H1 (cell line): ENCODE data around the gene EIF4E3. TPM values are rescaled to one million over a fixed set of nuclear protein-coding genes. Genes with fewer than 3 reads are reported as not detected.

ENCODE experiments used
- CTCF ChIA-PET: fragments of 300-600 bp; sonication (Branson Sonifier 250); formaldehyde crosslinking; loops from one replicate; lab custom pipeline; 2021; ENCODE audit not compliant: partially characterized antibody; lab: Charles Lee
- POLR2A ChIA-PET: fragments of 300-600 bp; sonication (Branson Sonifier 250); formaldehyde crosslinking; loops from one replicate; lab custom pipeline; 2021; ENCODE audit warnings: inconsistent platforms; ENCODE audit not compliant: partially characterized antibody; lab: Charles Lee
- DNase-seq, 2 experiments: peaks; one replicate each; pipeline versions ENCODE4 v3.0.0 to v3.0.0-alpha.2; 2010 to 2022; ENCODE audit warnings: low spot score in 2 of 2, low read depth in 1 of 2, mixed read lengths in 1 of 2
- FAIRE-seq: peaks from 2 replicates; lab custom pipeline; 2011; peaks lifted over from hg19 to GRCh38; lab: Jason Lieb, UNC
- H2AFZ ChIP-seq: 2 replicates; pipeline ENCODE4 v1.8.1; 2012; ENCODE audit warnings: low read length, inconsistent platforms
- H2AK5ac ChIP-seq: 2 replicates; pipeline ENCODE4 v1.6.1; 2013; ENCODE audit warnings: low read depth, low read length
- H2BK120ac ChIP-seq: replicated peaks from 2 replicates; pipeline ENCODE3; 2013; ENCODE audit warnings: low read depth, low read length, inconsistent platforms
- H2BK12ac ChIP-seq: 2 replicates; pipeline ENCODE4 v1.6.1; 2013; ENCODE audit warnings: low read depth, low read length
- H2BK15ac ChIP-seq: 2 replicates; pipeline ENCODE4 v1.6.1; 2013; ENCODE audit warnings: low read length
- H2BK20ac ChIP-seq: 2 replicates; pipeline ENCODE4 v1.6.1; 2013; ENCODE audit warnings: low read length
- H2BK5ac ChIP-seq: 2 replicates; pipeline ENCODE4 v1.6.1; 2013; ENCODE audit warnings: low read depth, low read length
- H3K14ac ChIP-seq: 2 replicates; pipeline ENCODE4 v1.6.1; 2013; ENCODE audit warnings: inconsistent platforms; ENCODE audit not compliant: insufficient read length
- H3K18ac ChIP-seq: 2 replicates; pipeline ENCODE4 v1.6.1; 2013; ENCODE audit warnings: low read length; ENCODE audit errors: extremely low read depth
- H3K23ac ChIP-seq: 2 replicates; pipeline ENCODE4 v1.6.1; 2013; ENCODE audit warnings: inconsistent platforms; ENCODE audit not compliant: insufficient read length
- H3K23me2 ChIP-seq: 2 replicates; pipeline ENCODE4 v1.6.1; 2013; ENCODE audit warnings: low read depth, low read length
- H3K27ac ChIP-seq: 2 replicates; pipeline ENCODE4 v1.6.1; 2011; ENCODE audit warnings: low read depth, low read length, inconsistent platforms
- H3K27me3 ChIP-seq, 4 experiments: replicated peaks in 1 of 4; 1 replicate in 1 of 4; 2 replicates in 3 of 4; pipeline versions ENCODE4 v1.6.1 to v1.8.1; 2011 to 2013; ENCODE audit warnings: low read length in 3 of 4, mild to moderate bottlenecking in 3 of 4, inconsistent platforms in 2 of 4, mixed read lengths in 2 of 4, moderate library complexity in 1 of 4; ENCODE audit not compliant: control insufficient read depth in 3 of 4, insufficient read depth in 3 of 4; ENCODE audit errors: extremely low read depth in 1 of 4
- H3K36me3 ChIP-seq, 4 experiments: 2 replicates each; pipeline versions ENCODE4 v1.6.1 to v1.8.1; 2011 to 2013; ENCODE audit warnings: mild to moderate bottlenecking in 4 of 4, low read length in 3 of 4, moderate library complexity in 2 of 4, control low read depth in 1 of 4, inconsistent platforms in 1 of 4; ENCODE audit not compliant: insufficient read depth in 4 of 4, control insufficient read depth in 2 of 4
- H3K4ac ChIP-seq: replicated peaks from 2 replicates; pipeline ENCODE3; 2013; ENCODE audit warnings: low read length, low read depth, mixed read lengths, inconsistent platforms; ENCODE audit not compliant: insufficient read length
- H3K4me1 ChIP-seq, 4 experiments: replicated peaks in 1 of 4; 1 replicate in 1 of 4; 2 replicates in 3 of 4; pipeline versions ENCODE4 v1.6.1 to v1.8.1; 2011 to 2013; ENCODE audit warnings: low read length in 3 of 4, inconsistent platforms in 2 of 4, mixed read lengths in 1 of 4; ENCODE audit not compliant: insufficient read depth in 4 of 4, control insufficient read depth in 3 of 4
- H3K4me2 ChIP-seq, 2 experiments: 2 replicates each; pipeline versions ENCODE4 v1.6.1 to v1.8.1; 2011 to 2013; ENCODE audit warnings: low read depth in 2 of 2, low read length in 2 of 2, control low read depth in 1 of 2, inconsistent platforms in 1 of 2, mild to moderate bottlenecking in 1 of 2; ENCODE audit not compliant: insufficient read depth in 1 of 2
- H3K4me3 ChIP-seq, 4 experiments: fragments of 200-600, 300-600 bp in 1 of 4; sonication (generic), shearing (Covaris generic), sonication (Bioruptor Twin) in 1 of 4; 2 replicates each; pipeline versions ENCODE4 v1.5.1 to v1.8.1; 2011 to 2016; ENCODE audit warnings: low read length in 4 of 4, low read depth in 3 of 4, control low read depth in 2 of 4, inconsistent platforms in 2 of 4, mild to moderate bottlenecking in 2 of 4, mixed read lengths in 1 of 4, moderate library complexity in 1 of 4; ENCODE audit not compliant: insufficient read depth in 2 of 4; ENCODE audit errors: extremely low read depth in 1 of 4
- H3K56ac ChIP-seq: replicated peaks from 2 replicates; pipeline ENCODE3; 2013; ENCODE audit warnings: low read depth, mild to moderate bottlenecking, mixed read lengths, low read length, inconsistent platforms; ENCODE audit not compliant: insufficient read length
- H3K79me1 ChIP-seq: 2 replicates; pipeline ENCODE4 v1.6.1; 2013; ENCODE audit warnings: low read depth, low read length, control low read depth
- H3K79me2 ChIP-seq, 2 experiments: 2 replicates each; pipeline versions ENCODE4 v1.6.1 to v1.8.1; 2012 to 2013; ENCODE audit warnings: low read length in 2 of 2, mild to moderate bottlenecking in 2 of 2, inconsistent platforms in 1 of 2; ENCODE audit not compliant: insufficient read depth in 2 of 2, control insufficient read depth in 1 of 2
- H3K9ac ChIP-seq, 4 experiments: replicated peaks in 1 of 4; 1 replicate in 1 of 4; 2 replicates in 3 of 4; pipeline versions ENCODE4 v1.6.1 to v1.8.1; 2011 to 2013; ENCODE audit warnings: low read depth in 3 of 4, low read length in 3 of 4, control low read depth in 2 of 4, mild to moderate bottlenecking in 2 of 4, moderate library complexity in 2 of 4, inconsistent platforms in 1 of 4; ENCODE audit errors: extremely low read depth in 1 of 4
- H3K9me3 ChIP-seq, 2 experiments: 2 replicates each; pipeline versions ENCODE4 v1.6.1 to v1.8.1; 2012 to 2013; ENCODE audit warnings: mild to moderate bottlenecking in 2 of 2, moderate library complexity in 2 of 2, control low read depth in 1 of 2, inconsistent platforms in 1 of 2, low read depth in 1 of 2, low read length in 1 of 2, mixed read lengths in 1 of 2; ENCODE audit not compliant: insufficient read depth in 2 of 2
- H4K20me1 ChIP-seq, 2 experiments: replicated peaks in 1 of 2; 2 replicates each; pipeline versions ENCODE3 to v1.8.1; 2011 to 2013; ENCODE audit warnings: inconsistent platforms in 2 of 2, low read length in 2 of 2, mild to moderate bottlenecking in 1 of 2; ENCODE audit not compliant: insufficient read depth in 2 of 2, control insufficient read depth in 1 of 2
- H4K5ac ChIP-seq: 2 replicates; pipeline ENCODE4 v1.6.1; 2013; ENCODE audit warnings: low read length, low read depth, mixed read lengths, inconsistent platforms; ENCODE audit not compliant: insufficient read length
- H4K8ac ChIP-seq: 2 replicates; pipeline ENCODE4 v1.8.0; 2013; ENCODE audit warnings: mild to moderate bottlenecking, moderate library complexity, low read length, inconsistent platforms; ENCODE audit not compliant: insufficient read depth; ENCODE audit errors: extremely low read depth
- H4K91ac ChIP-seq: replicated peaks from 2 replicates; pipeline ENCODE3; 2013; ENCODE audit warnings: low read length, mixed read lengths, inconsistent platforms; ENCODE audit not compliant: insufficient read length
- ASH2L ChIP-seq: fragments of 200-600, 300-600 bp; sonication (generic); IDR thresholded peaks from one replicate; pipeline ENCODE4 v1.7.1; 2017; ENCODE audit warnings: low read length
- CEBPB ChIP-seq: IDR thresholded peaks from 2 replicates; pipeline ENCODE4 v1.6.1; 2012; ENCODE audit warnings: low read depth, low read length
- CHD2 ChIP-seq: IDR thresholded peaks from 2 replicates; pipeline ENCODE4 v1.6.1; 2012; ENCODE audit warnings: low read length, improper control_type of control experiment
- E2F6 ChIP-seq: IDR thresholded peaks from 2 replicates; pipeline ENCODE4 v1.6.1; 2012; ENCODE audit warnings: inconsistent platforms
- EGR1 ChIP-seq: IDR thresholded peaks from 2 replicates; pipeline ENCODE4 v1.6.1; 2011; ENCODE audit warnings: low read depth, low read length, borderline replicate concordance
- HDAC6 ChIP-seq: IDR thresholded peaks from one replicate; pipeline ENCODE4 v1.7.1; 2012; ENCODE audit warnings: low read depth, mild to moderate bottlenecking, inconsistent platforms, low read length, moderate library complexity
- KDM5A ChIP-seq: fragments of 200-600 bp; IDR thresholded peaks from 2 replicates; pipeline ENCODE4 v1.7.1; 2012; ENCODE audit warnings: mild to moderate bottlenecking, low read length, inconsistent platforms, mixed read lengths
- POLR2A ChIP-seq, 2 experiments: IDR thresholded peaks; 1 replicate in 1 of 2; 2 replicates in 1 of 2; pipeline ENCODE4 v1.6.1; 2011; ENCODE audit warnings: low read depth in 2 of 2, low read length in 2 of 2, mild to moderate bottlenecking in 2 of 2; ENCODE audit errors: control extremely low read depth in 1 of 2
- RXRA ChIP-seq: IDR thresholded peaks from 2 replicates; pipeline ENCODE4 v1.6.1; 2011; ENCODE audit warnings: low read depth, mild to moderate bottlenecking, low read length, moderate library complexity; ENCODE audit not compliant: insufficient read depth
- SP4 ChIP-seq: IDR thresholded peaks from 2 replicates; pipeline ENCODE4 v1.6.1; 2012; ENCODE audit warnings: low read length, inconsistent platforms
- TAF1 ChIP-seq: IDR thresholded peaks from 2 replicates; pipeline ENCODE4 v1.6.1; 2011; ENCODE audit warnings: mild to moderate bottlenecking, low read depth, low read length
- USF2 ChIP-seq: IDR thresholded peaks from 2 replicates; pipeline ENCODE4 v1.6.1; 2011; ENCODE audit warnings: low read length, improper control_type of control experiment
- YY1 ChIP-seq: IDR thresholded peaks from 2 replicates; pipeline ENCODE4 v1.6.1; 2011; ENCODE audit warnings: low read depth, mild to moderate bottlenecking, low read length
- WGBS, 2 experiments: shearing (Covaris generic) in 1 of 2; methylation state at CpG; one replicate each; pipeline versions ENCODE4 v1.1.6 to v1.1.7; 2013 to 2015; ENCODE audit warnings: low lambda C conversion rate in 2 of 2, mixed read lengths in 2 of 2, inconsistent platforms in 1 of 2, low coverage in 1 of 2, missing lambda C conversion rate in 1 of 2; ENCODE audit not compliant: insufficient replicate concordance in 2 of 2, insufficient coverage in 1 of 2, insufficient read length in 1 of 2; ENCODE audit errors: extremely low coverage in 1 of 2, missing lambda C conversion rate in 1 of 2; 5-methylcytosine and 5-hydroxymethylcytosine counted together
- polyA plus RNA-seq, 7 experiments: library from polyadenylated mRNA; depleted of rRNA in 3 of 7; stranded (reverse) in 5 of 7; unstranded in 2 of 7; fragments of >200 nt in 5 of 7; fragments of 200-250 nt in 2 of 7; gene quantifications; 1 replicate in 5 of 7; 2 replicates in 1 of 7; 4 replicates in 1 of 7; pipeline versions ENCODE4 v1.2.1 to v1.2.3, GENCODE V29; 2011 to 2013; ENCODE audit warnings: missing spikeins in 2 of 7, mixed read lengths in 2 of 7
- total RNA-seq: library from RNA; stranded (reverse); fragmentation: NEBNext Ultra II Directional; extraction: Animal tissue kit (Norgen Biotek cat#: 25700); gene quantifications from 2 replicates; pipeline ENCODE4 v1.2.1, GENCODE V29; 2021

The EIF4E3 gene
- total and polyA plus RNA-seq, 2 of the 8 experiments (the other 6 are each of a cell fraction or from before 2014, with no cell fraction given), result 5.2 to 17.0 TPM

- H4K8ac ChIP-seq, result no peak overlapping the region
- H2BK12ac ChIP-seq, result no peak overlapping the region
- H3K14ac ChIP-seq, result no peak overlapping the region
- H4K91ac ChIP-seq, result no peak overlapping the region
- ChIA-PET POLR2A (no interaction called here), CTCF (no interaction called here)
- H3K23me2 ChIP-seq, result no peaks in the 10 kb centered on the region
- DNase-seq, result no peak
- no peak overlapping the region for H3K4me2 ChIP-seq
- H3K9ac ChIP-seq, result no peak overlapping the region
- no peak for FAIRE-seq
- H2BK15ac ChIP-seq, result no peak overlapping the region
- H2BK5ac ChIP-seq, result no peak overlapping the region
- H2AFZ ChIP-seq, result no peak overlapping the region
- no peaks in the 10 kb centered on the region for H3K79me2 ChIP-seq
- H3K18ac ChIP-seq, result no peak overlapping the region
- no peak overlapping the region for H3K56ac ChIP-seq
- H2AK5ac ChIP-seq, result 0 out of 2 replicates have a peak overlapping the region, but pooled peaks have one; percentile 7
- H2BK120ac ChIP-seq, result no peak overlapping the region
- no peaks in the 10 kb centered on the region for H3K79me1 ChIP-seq
- H3K27me3 ChIP-seq, result no peaks in the 10 kb centered on the region
- no peaks in the 10 kb centered on the region for H3K36me3 ChIP-seq
- H3K4me3 ChIP-seq, result no peak overlapping the region
- H4K20me1 ChIP-seq, result no peaks in the 10 kb centered on the region
- H4K5ac ChIP-seq, result no peak overlapping the region
- H3K23ac ChIP-seq, result no peak overlapping the region
- 91% methylated on average over 7 of the region's 7 CpGs; no CpG with 5 or more reads in 1 of the 2 experiments for WGBS, 2 experiments
- H3K4me1 ChIP-seq, result peaks cover 9 to 18% (median 10%) of the 10 kb centered on the region in 4 experiments; a peak in 6 of 7 replicates
- no peak overlapping the region for H3K4ac ChIP-seq
- H3K9me3 ChIP-seq, result no peaks in the 10 kb centered on the region
- no peak overlapping the region for H2BK20ac ChIP-seq
- H3K27ac ChIP-seq, result no peak overlapping the region
- no peak for TF ChIP-seq KDM5A
- TF ChIP-seq SP4, result no peak
- no peak for TF ChIP-seq RXRA
- TF ChIP-seq TAF1, result no peak
- TF ChIP-seq USF2, result no peak
- no peak for TF ChIP-seq E2F6
- no peak for TF ChIP-seq YY1
- no peak for TF ChIP-seq HDAC6
- no peak for TF ChIP-seq CEBPB
- TF ChIP-seq EGR1, result no peak
- TF ChIP-seq CHD2, result no peak
- no peak for TF ChIP-seq POLR2A (IDR thresholded peaks at IDR 0.05; ENCODE audit: control extremely low read depth in 1 of 2, low read depth in 2 of 2, low read length in 2 of 2)
- TF ChIP-seq ASH2L, result no peak
Observed at GRCh38 chr3:71685686-71686085, 39.5 kb downstream of the EIF4E3 start.
